Measurements from ENCODE around the gene PKP1. TPM values are rescaled to one million over a fixed set of nuclear protein-coding genes. Genes with fewer than 3 reads are reported as not detected.

The PKP1 gene
- total and polyA plus RNA-seq, 2 experiments from 2014 or later = 0.03 TPM; not detected in 1

GRCh38 chr1:201283836-201284553 lies 689 bp downstream of the PKP1 start:
- Histone ChIP-seq H3K4me3 (no peak overlapping the region), H3K36me3 (no peaks in the 10 kb centered on the region), H3K9me3 (ENCODE audit: low read depth) (no peaks in the 10 kb centered on the region), H3K27ac (no peak overlapping the region), H3K4me1 (ENCODE audit: low read depth) (no peaks in the 10 kb centered on the region), H3K27me3 (peaks cover 21% of the 10 kb centered on the region)
- DNase-seq (ENCODE audit: low read depth in 1 of 2, low spot score in 1 of 2) = no peak
- TF ChIP-seq CTCF (IDR thresholded peaks at IDR 0.05; ENCODE audit: low read depth, low read length) = no peak

- no peaks in the 10 kb centered on the region for H3K36me3 ChIP-seq
- H3K9me3 ChIP-seq (ENCODE audit: low read depth) = no peaks in the 10 kb centered on the region
- no peak overlapping the region for H3K27ac ChIP-seq
- H3K4me3 ChIP-seq = no peak overlapping the region
- no peaks in the 10 kb centered on the region for H3K4me1 ChIP-seq (ENCODE audit: low read depth)
- DNase-seq (ENCODE audit: low read depth in 1 of 2, low spot score in 1 of 2) = no peak
- TF ChIP-seq CTCF (IDR thresholded peaks at IDR 0.05; ENCODE audit: low read depth, low read length) = no peak
- H3K27me3 ChIP-seq = peaks cover 21% of the 10 kb centered on the region
Observed at GRCh38 chr1:201284636-201285035, 1.3 kb downstream of the PKP1 start.

GRCh38 chr1:201285846-201286245 lies 2.5 kb downstream of the PKP1 start:
- Histone ChIP-seq H3K4me3 (no peak overlapping the region), H3K9me3 (ENCODE audit: low read depth) (no peaks in the 10 kb centered on the region), H3K4me1 (ENCODE audit: low read depth) (no peaks in the 10 kb centered on the region), H3K27me3 (peaks cover 21% of the 10 kb centered on the region), H3K36me3 (no peaks in the 10 kb centered on the region), H3K27ac (no peak overlapping the region)
- TF ChIP-seq CTCF (IDR thresholded peaks at IDR 0.05; ENCODE audit: low read depth, low read length) = no peak
- no peak for DNase-seq (ENCODE audit: low read depth in 1 of 2, low spot score in 1 of 2)

GRCh38 chr1:201286445-201286844 lies 3.1 kb downstream of the PKP1 start:
- TF ChIP-seq CTCF (IDR thresholded peaks at IDR 0.05; ENCODE audit: low read depth, low read length) = no peak
- Histone ChIP-seq H3K27me3 (peaks cover 21% of the 10 kb centered on the region), H3K4me1 (ENCODE audit: low read depth) (no peaks in the 10 kb centered on the region), H3K36me3 (no peaks in the 10 kb centered on the region), H3K9me3 (ENCODE audit: low read depth) (no peaks in the 10 kb centered on the region), H3K4me3 (no peak overlapping the region), H3K27ac (no peak overlapping the region)
- no peak for DNase-seq (ENCODE audit: low read depth in 1 of 2, low spot score in 1 of 2)

- H3K4me3 ChIP-seq = no peak overlapping the region
- no peak for DNase-seq (ENCODE audit: low read depth in 1 of 2, low spot score in 1 of 2)
- no peak overlapping the region for H3K27ac ChIP-seq
- no peaks in the 10 kb centered on the region for H3K4me1 ChIP-seq (ENCODE audit: low read depth)
- no peaks in the 10 kb centered on the region for H3K9me3 ChIP-seq (ENCODE audit: low read depth)
- no peaks in the 10 kb centered on the region for H3K36me3 ChIP-seq
- no peak for TF ChIP-seq CTCF (IDR thresholded peaks at IDR 0.05; ENCODE audit: low read depth, low read length)
- H3K27me3 ChIP-seq = peaks cover 15% of the 10 kb centered on the region
Observed at GRCh38 chr1:201288007-201288406, 4.7 kb downstream of the PKP1 start.

All from cardiac muscle cell (in vitro differentiated cells and primary cell).